Naive thymus-derived CD4-positive, alpha-beta T cell (primary cell): Measurements from ENCODE around the gene KRT16. TPM values are rescaled to one million over a fixed set of nuclear protein-coding genes. Genes with fewer than 3 reads are reported as not detected.
A peak's percentile ranks its signal among the peaks of the same experiment; 100 is the strongest.
"Not testable (repeated sequence)": the region's sequence is repeated elsewhere in the genome, so short reads cannot be mapped to it uniquely, and the experiment has no call there.

Experiments used
- ATAC-seq: fragments of 150-1000 bp; cut with Tn5 transposase; 2 replicates; pipeline ENCODE4 v1.10.0; 2021; ENCODE audit warnings: mild to moderate bottlenecking, moderate library complexity
- CTCF ChIA-PET: fragments of 350-600 bp; sonication (Branson Sonifier 250); formaldehyde crosslinking; loops from one replicate; lab custom pipeline; 2021; ENCODE audit warnings: antibody characterized with exemption; lab: Charles Lee
- POLR2A ChIA-PET: fragments of 350-600 bp; sonication (Branson Sonifier 250); formaldehyde crosslinking; loops from one replicate; lab custom pipeline; 2021; ENCODE audit warnings: antibody characterized with exemption, inconsistent platforms; lab: Charles Lee
- DNase-seq, 9 donors: peaks; one replicate each; pipeline versions ENCODE4 v3.0.0 to v3.0.0-alpha.2; 2020 to 2022; ENCODE audit warnings: mixed read lengths in 1 of 9
- H3K27ac ChIP-seq: one replicate; pipeline ENCODE4 v1.7.0; 2013; ENCODE audit warnings: mild to moderate bottlenecking, low read depth, low read length, moderate library complexity
- H3K27me3 ChIP-seq, 2 donors: one replicate each; pipeline ENCODE4 v1.7.0; 2013; ENCODE audit warnings: low read length in 2 of 2, mild to moderate bottlenecking in 2 of 2, moderate library complexity in 2 of 2; ENCODE audit not compliant: control insufficient read depth in 2 of 2, insufficient read depth in 2 of 2
- H3K36me3 ChIP-seq, 3 experiments: 1 replicate in 2 of 3; 2 replicates in 1 of 3; pipeline ENCODE4 v1.7.0; 2013; ENCODE audit warnings: low read length in 3 of 3, mild to moderate bottlenecking in 3 of 3, moderate library complexity in 1 of 3; ENCODE audit not compliant: insufficient read depth in 3 of 3, control insufficient read depth in 2 of 3
- H3K4me1 ChIP-seq, 2 donors: one replicate each; pipeline ENCODE4 v1.7.0; 2013; ENCODE audit warnings: low read length in 2 of 2, mild to moderate bottlenecking in 2 of 2, moderate library complexity in 1 of 2; ENCODE audit not compliant: control insufficient read depth in 2 of 2, insufficient read depth in 2 of 2
- H3K4me3 ChIP-seq: 2 replicates; pipeline ENCODE4 v1.7.0; 2013; ENCODE audit warnings: mild to moderate bottlenecking, low read length
- H3K9me3 ChIP-seq, 3 experiments: 1 replicate in 2 of 3; 2 replicates in 1 of 3; pipeline ENCODE4 v1.7.0; 2013; ENCODE audit warnings: low read length in 3 of 3; ENCODE audit not compliant: control insufficient read depth in 2 of 3
- H3K27ac Mint-ChIP-seq, 9 donors: one replicate each; pipeline ENCODE4 v1.8.0; 2020 to 2022; ENCODE audit warnings: mixed read lengths in 9 of 9, mild to moderate bottlenecking in 8 of 9, moderate library complexity in 5 of 9, inconsistent platforms in 2 of 9
- H3K27me3 Mint-ChIP-seq, 5 donors: one replicate each; pipeline ENCODE4 v1.8.0; 2021 to 2022; ENCODE audit warnings: mixed read lengths in 5 of 5, mild to moderate bottlenecking in 1 of 5
- H3K36me3 Mint-ChIP-seq, 5 donors: one replicate each; pipeline ENCODE4 v1.8.0; 2020 to 2022; ENCODE audit warnings: mixed read lengths in 5 of 5, mild to moderate bottlenecking in 3 of 5, inconsistent platforms in 1 of 5
- H3K4me1 Mint-ChIP-seq, 7 donors: one replicate each; pipeline ENCODE4 v1.8.0; 2020 to 2022; ENCODE audit warnings: mixed read lengths in 7 of 7, mild to moderate bottlenecking in 3 of 7, inconsistent platforms in 1 of 7
- H3K4me3 Mint-ChIP-seq, 10 donors: one replicate each; pipeline ENCODE4 v1.8.0; 2020 to 2022; ENCODE audit warnings: mild to moderate bottlenecking in 10 of 10, mixed read lengths in 10 of 10, moderate library complexity in 6 of 10, inconsistent platforms in 2 of 10
- H3K9me3 Mint-ChIP-seq, 11 donors: one replicate each; pipeline ENCODE4 v1.8.0; 2020 to 2022; ENCODE audit warnings: mixed read lengths in 11 of 11, mild to moderate bottlenecking in 4 of 11, inconsistent platforms in 1 of 11, moderate library complexity in 1 of 11
- intact Hi-C, 2 donors: fragments of 100-400 bp; cut with micrococcal nuclease; formaldehyde crosslinking; loops; one replicate each; pipeline ENCODE4 v1.15.1; 2023
- polyA plus RNA-seq, 2 donors: library from polyadenylated mRNA; unstranded; fragments of 300-500 nt; fragmentation: Illumina TruSeq; gene quantifications; one replicate each; pipeline ENCODE4 v1.2.3, GENCODE V29; 2021
- total RNA-seq, 6 experiments: library from RNA in 5 of 6; stranded (reverse) in 5 of 6; gene quantifications; 1 replicate in 5 of 6; 2 replicates in 1 of 6; pipeline ENCODE4 v1.2.3 and lab custom pipeline; 2021 to 2026

KRT16 gene
- total and polyA plus RNA-seq, 7 experiments from 2014 or later, result not detected

GRCh38 chr17:41582061-41582968, 30.3 kb downstream of the KRT16 start:
- CTCF ChIA-PET, H3K9me3 ChIP-seq, H3K4me3 ChIP-seq, H3K4me1 ChIP-seq, H3K27me3 ChIP-seq, H3K27ac ChIP-seq, H3K9me3 Mint-ChIP-seq, POLR2A ChIA-PET, ATAC-seq, intact Hi-C loops, H3K4me3 Mint-ChIP-seq, DNase-seq, H3K27ac Mint-ChIP-seq, H3K36me3 ChIP-seq, H3K4me1 Mint-ChIP-seq, H3K36me3 Mint-ChIP-seq: not testable (repeated sequence)
- peaks cover 18 to 35% (median 23%) of the 10 kb centered on the region in 5 donors for H3K27me3 Mint-ChIP-seq

GRCh38 chr17:41581366-41582060, 31.1 kb downstream of the KRT16 start:
- Histone ChIP-seq H3K4me3 (no peak overlapping the region), H3K9me3 (no peaks in the 10 kb centered on the region), H3K27me3 (peaks cover 0 to 4% of the 10 kb centered on the region in 2 donors), H3K4me1 (no peaks in the 10 kb centered on the region), H3K27ac (no peak overlapping the region), H3K36me3 (no peaks in the 10 kb centered on the region)
- H3K4me1 Mint-ChIP-seq, result peaks cover 0 to 3% (median 0%) of the 10 kb centered on the region in 7 donors
- peaks cover 0 to 1% (median 0%) of the 10 kb centered on the region in 11 donors for H3K9me3 Mint-ChIP-seq
- no peaks in the 10 kb centered on the region for H3K36me3 Mint-ChIP-seq
- ChIA-PET POLR2A (no interaction called here), CTCF (interaction anchor here (0.6 kb wide), 1 partner anchor 1212 kb away, joined by 6 read pairs; no protein-coding TSS in a partner anchor)
- intact Hi-C loops, result no loop called here
- no peak overlapping the region for H3K27ac Mint-ChIP-seq
- ATAC-seq, result no peak
- H3K27me3 Mint-ChIP-seq, result peaks cover 22 to 41% (median 27%) of the 10 kb centered on the region in 5 donors
- no peak for DNase-seq
- no peak overlapping the region for H3K4me3 Mint-ChIP-seq

GRCh38 chr17:41580687-41581365, 31.7 kb downstream of the KRT16 start:
- POLR2A ChIA-PET, result no interaction called here
- Histone ChIP-seq H3K9me3 (no peaks in the 10 kb centered on the region), H3K27ac (no peak overlapping the region), H3K36me3 (no peaks in the 10 kb centered on the region), H3K4me3 (no peak overlapping the region), H3K27me3 (peaks cover 0 to 4% of the 10 kb centered on the region in 2 donors), H3K4me1 (no peaks in the 10 kb centered on the region)
- Mint-ChIP-seq H3K27me3 (peaks cover 22 to 46% (median 30%) of the 10 kb centered on the region in 5 donors), H3K27ac (no peak overlapping the region), H3K4me3 (no peak overlapping the region), H3K4me1 (peaks cover 0 to 3% (median 0%) of the 10 kb centered on the region in 7 donors), H3K36me3 (no peaks in the 10 kb centered on the region), H3K9me3 (peaks cover 0 to 1% (median 0%) of the 10 kb centered on the region in 11 donors)
- intact Hi-C loops, result no loop called here
- CTCF ChIA-PET, result interaction anchor here (0.6 kb wide), 1 partner anchor 1211 kb away, joined by 6 read pairs; no protein-coding TSS in a partner anchor
- ATAC-seq (no peak), DNase-seq (no peak)

- Mint-ChIP-seq H3K27ac (no peak overlapping the region), H3K4me3 (no peak overlapping the region), H3K36me3 (no peaks in the 10 kb centered on the region), H3K9me3 (peaks cover 0 to 1% (median 0%) of the 10 kb centered on the region in 11 donors), H3K4me1 (peaks cover 0 to 3% (median 0%) of the 10 kb centered on the region in 7 donors), H3K27me3 (peaks cover 22 to 50% (median 28%) of the 10 kb centered on the region in 5 donors)
- Histone ChIP-seq H3K27me3 (peaks cover 0 to 4% of the 10 kb centered on the region in 2 donors), H3K36me3 (no peaks in the 10 kb centered on the region), H3K4me1 (no peaks in the 10 kb centered on the region), H3K9me3 (no peaks in the 10 kb centered on the region), H3K27ac (no peak overlapping the region), H3K4me3 (no peak overlapping the region)
- DNase-seq (no peak), ATAC-seq (no peak)
- POLR2A ChIA-PET, result no interaction called here
- CTCF ChIA-PET, result no interaction called here
- intact Hi-C loops, result no loop called here
Measured at GRCh38 chr17:41580244-41580575, 32.4 kb downstream of the KRT16 start.

DNA sequence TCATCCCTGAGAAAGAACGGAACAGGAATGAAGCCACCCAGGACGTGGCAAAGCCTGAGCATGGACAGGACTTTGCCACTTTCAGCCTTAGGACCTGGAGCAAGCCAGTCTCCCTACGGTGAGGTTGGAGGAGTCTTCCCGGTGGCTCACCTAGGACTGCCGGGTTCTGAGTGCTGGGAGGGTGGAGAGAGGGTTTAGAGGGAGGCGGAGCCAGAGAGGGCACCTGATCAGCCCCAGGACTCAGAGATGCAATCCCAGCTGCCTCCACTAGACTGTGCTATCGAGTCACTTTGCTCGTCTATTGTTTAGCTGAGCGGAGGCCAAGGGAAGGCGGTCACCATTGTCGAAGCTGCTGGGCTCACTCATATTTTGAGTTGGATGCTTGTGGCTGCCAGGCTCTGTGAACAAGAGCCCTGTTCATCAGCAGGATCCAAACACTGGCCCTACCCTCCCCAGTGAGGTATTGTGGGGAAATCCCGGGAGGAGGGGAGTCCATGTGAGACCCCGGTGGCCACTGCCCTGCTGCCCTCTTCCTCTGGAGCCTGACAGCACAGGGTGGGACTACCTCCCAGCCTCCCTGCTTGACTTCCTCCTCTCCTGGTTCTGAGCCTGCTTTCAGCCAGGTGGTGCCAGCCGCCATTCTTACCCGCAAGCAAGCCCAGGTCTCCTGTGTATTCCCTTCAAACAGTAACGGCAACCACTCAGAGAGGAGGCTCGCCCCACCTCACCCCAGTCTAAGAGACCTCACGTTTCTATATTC, 32.9 kb downstream of the KRT16 start:
- H3K4me1 ChIP-seq, result no peaks in the 10 kb centered on the region
- no peaks in the 10 kb centered on the region for H3K9me3 ChIP-seq
- peak; percentile 90 for ATAC-seq
- no peak overlapping the region for H3K27ac ChIP-seq
- Mint-ChIP-seq H3K9me3 (peaks cover 0 to 1% (median 0%) of the 10 kb centered on the region in 11 donors), H3K4me3 (no peak overlapping the region), H3K36me3 (no peaks in the 10 kb centered on the region), H3K4me1 (peaks cover 0 to 3% (median 0%) of the 10 kb centered on the region in 7 donors), H3K27ac (no peak overlapping the region), H3K27me3 (peaks cover 22 to 52% (median 28%) of the 10 kb centered on the region in 5 donors)
- H3K4me3 ChIP-seq, result no peak overlapping the region
- ChIA-PET POLR2A (no interaction called here), CTCF (interaction anchor here (0.5 kb wide), 1 partner anchor 171 kb away, joined by 3 read pairs; no protein-coding TSS in a partner anchor)
- peaks cover 0 to 4% of the 10 kb centered on the region in 2 donors for H3K27me3 ChIP-seq
- H3K36me3 ChIP-seq, result no peaks in the 10 kb centered on the region
- intact Hi-C loops, result loop anchor here in 1 of 2 donors (1.0 to 2.0 kb wide), 3 partner anchors 31 to 82 kb away; no protein-coding TSS in a partner anchor
- peak in 8 of 9 donors; percentile 12 to 71 (median 36) for DNase-seq
